Fibroblast of the aortic adventitia (primary cell): Measurements from ENCODE around the gene POLR1G. TPM values are rescaled to one million over a fixed set of nuclear protein-coding genes. Genes with fewer than 3 reads are reported as not detected.

ENCODE experiments used
- DNase-seq: peaks from one replicate; pipeline ENCODE4 v3.0.0-alpha.2; 2010; ENCODE audit warnings: low read depth
- H3K4me3 ChIP-seq: 2 replicates; pipeline ENCODE4 v1.5.1; 2011; ENCODE audit warnings: low read depth, mild to moderate bottlenecking, control low read depth, low read length, moderate library complexity
- total RNA-seq: library from RNA; depleted of rRNA; stranded (reverse); fragments of >200 nt; gene quantifications from 2 replicates; pipeline ENCODE4 v1.2.3, GENCODE V29; 2012; ENCODE audit warnings: low replicate concordance
- TF ChIP-seq, protein P1 (sequence below): IDR thresholded peaks from 2 replicates; pipeline ENCODE4 v1.5.1; 2011; ENCODE audit warnings: mild to moderate bottlenecking, low read length, control low read depth, inconsistent platforms; ENCODE audit not compliant: insufficient read depth

Gene POLR1G
- total RNA-seq, 1 donor = 5.7 TPM

DNA sequence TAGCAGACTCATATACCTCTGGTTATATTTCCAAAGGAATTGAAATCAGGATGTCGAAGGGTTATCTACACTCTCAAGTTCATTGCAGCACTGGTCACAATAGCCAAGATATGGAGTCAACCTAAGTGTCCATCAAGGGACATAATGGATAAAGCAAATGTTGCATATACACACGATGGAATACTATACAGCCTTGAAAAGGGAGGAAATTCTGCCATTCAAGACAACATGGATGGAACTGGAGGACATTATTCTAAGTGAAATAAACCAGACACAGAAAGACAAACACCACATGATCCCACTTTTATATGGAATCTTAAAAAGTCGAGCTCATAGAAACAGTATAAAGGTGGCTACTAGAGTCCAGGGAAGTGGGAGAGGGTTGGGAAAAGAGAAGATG is 30.9 kb downstream of the POLR1G start:
- no peak for DNase-seq
- TF ChIP-seq, protein P1, sequence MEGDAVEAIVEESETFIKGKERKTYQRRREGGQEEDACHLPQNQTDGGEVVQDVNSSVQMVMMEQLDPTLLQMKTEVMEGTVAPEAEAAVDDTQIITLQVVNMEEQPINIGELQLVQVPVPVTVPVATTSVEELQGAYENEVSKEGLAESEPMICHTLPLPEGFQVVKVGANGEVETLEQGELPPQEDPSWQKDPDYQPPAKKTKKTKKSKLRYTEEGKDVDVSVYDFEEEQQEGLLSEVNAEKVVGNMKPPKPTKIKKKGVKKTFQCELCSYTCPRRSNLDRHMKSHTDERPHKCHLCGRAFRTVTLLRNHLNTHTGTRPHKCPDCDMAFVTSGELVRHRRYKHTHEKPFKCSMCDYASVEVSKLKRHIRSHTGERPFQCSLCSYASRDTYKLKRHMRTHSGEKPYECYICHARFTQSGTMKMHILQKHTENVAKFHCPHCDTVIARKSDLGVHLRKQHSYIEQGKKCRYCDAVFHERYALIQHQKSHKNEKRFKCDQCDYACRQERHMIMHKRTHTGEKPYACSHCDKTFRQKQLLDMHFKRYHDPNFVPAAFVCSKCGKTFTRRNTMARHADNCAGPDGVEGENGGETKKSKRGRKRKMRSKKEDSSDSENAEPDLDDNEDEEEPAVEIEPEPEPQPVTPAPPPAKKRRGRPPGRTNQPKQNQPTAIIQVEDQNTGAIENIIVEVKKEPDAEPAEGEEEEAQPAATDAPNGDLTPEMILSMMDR = no peak
- no peak overlapping the region for H3K4me3 ChIP-seq

DNA sequence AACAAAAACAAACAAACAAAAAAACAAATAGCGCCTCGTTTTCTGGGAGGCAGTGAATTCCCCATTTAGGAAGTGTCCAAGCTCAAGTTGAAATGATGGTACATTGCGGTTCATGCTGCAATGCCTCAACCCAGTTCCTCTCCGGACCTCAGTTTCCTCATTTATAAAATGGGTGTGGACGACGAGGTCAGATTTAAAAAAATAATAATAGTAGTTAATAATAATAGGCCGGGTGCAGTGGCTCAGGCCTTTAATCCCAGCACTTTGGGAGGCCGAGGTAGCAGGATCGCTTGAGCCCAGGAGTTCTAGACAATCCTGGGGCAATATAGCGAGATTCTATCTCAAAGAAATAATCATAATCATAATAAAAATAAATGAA is 32.7 kb downstream of the POLR1G start:
- peak overlapping the region; percentile 64 for H3K4me3 ChIP-seq
- DNase-seq = no peak
- TF ChIP-seq, protein P1 = no peak

DNA sequence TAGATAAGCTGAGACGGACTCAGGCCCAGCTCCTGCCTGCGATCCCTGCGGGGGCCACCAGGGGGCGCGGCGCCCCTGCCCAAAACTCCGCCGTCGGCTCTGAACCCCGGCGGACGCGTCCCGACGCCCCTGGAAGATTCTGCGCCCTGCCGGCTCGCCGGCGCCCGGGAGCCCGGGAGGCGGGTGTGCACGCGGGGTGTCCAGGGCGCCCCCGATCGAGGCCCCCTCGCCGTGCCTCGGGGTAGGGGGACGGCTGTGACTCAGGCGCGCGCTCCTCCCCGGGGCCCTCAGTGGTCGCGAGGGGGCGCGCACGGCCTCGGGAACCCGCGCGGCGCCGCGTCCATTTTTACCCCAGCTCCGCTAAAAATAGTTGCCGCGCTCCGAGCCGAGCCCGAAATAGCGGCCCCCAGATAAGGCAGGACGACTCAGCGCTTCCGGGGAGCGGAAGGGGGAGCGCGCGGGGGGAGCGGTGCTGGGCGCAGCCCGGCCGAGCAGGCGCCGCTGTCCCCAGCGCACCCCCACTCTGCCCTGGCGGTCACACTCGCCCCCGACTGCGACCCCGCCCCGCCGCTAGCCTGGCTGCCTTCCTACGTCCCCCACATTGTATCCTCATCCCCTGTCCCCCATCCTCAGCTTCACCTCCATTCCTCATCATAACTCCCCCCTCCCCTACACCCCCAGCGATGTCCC is 33.3 kb downstream of the POLR1G start:
- TF ChIP-seq, protein P1 = peak; percentile 95
- H3K4me3 ChIP-seq = peak overlapping the region; percentile 64
- peak; percentile 76 for DNase-seq

DNA sequence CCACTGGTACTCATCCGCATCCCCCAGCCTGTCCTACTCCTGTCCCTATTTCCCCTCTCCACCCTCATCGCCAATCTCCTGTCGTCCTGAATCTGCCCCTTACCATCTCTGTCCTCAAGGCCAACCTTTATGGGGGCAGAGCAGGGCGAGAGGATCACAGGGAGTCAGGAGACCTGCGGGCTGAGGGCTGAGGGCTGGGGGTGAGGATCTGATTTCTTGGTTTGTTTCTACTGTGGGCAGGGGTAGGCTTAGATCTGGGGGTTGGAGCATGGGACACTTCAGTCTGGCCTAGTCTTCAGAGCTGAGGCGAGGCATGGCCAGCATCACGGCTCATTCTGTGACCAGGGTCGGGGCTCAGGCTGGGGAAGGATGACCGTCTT is 33.8 kb downstream of the POLR1G start:
- TF ChIP-seq, protein P1 = no peak
- no peak for DNase-seq
- peak overlapping the region; percentile 64 for H3K4me3 ChIP-seq

DNA sequence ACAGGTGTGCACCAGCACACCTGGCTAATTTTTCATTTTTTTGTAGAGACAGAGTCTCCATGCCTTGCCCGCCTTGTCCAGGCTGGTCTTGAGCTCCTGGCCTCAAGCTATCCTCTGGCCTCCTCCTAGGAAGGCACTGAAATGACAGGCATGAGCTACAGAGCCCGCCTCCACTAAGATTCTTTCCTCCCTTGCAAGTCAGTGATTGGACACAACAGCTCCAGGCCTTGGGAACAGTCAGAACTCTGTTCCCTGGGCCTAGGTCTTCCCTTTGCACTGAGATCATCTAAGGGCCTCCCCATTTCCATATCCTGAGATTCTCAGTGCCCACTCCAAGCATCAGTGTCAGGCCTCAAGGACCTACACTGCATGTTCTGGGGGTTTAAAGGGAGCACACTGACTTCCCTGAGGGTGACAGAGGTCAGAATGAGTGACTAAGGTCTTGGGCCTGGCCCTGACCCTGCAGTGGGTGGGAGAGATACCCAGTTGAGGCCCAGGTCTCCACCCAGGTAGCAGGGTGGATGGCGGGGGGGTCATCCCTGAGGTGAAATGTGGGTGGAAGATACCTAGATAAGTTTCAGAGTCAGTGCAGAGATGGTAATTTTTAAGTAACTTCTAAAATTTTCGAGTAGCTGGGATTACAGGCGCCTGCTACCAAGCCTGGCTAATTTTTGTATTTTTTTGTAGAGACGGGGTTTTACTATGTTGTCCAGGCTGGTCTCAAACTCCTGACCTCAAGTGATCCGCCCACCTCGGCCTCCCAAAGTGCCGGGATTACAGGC is 34.6 kb downstream of the POLR1G start:
- TF ChIP-seq, protein P1 = no peak
- no peak overlapping the region for H3K4me3 ChIP-seq
- no peak for DNase-seq

DNA sequence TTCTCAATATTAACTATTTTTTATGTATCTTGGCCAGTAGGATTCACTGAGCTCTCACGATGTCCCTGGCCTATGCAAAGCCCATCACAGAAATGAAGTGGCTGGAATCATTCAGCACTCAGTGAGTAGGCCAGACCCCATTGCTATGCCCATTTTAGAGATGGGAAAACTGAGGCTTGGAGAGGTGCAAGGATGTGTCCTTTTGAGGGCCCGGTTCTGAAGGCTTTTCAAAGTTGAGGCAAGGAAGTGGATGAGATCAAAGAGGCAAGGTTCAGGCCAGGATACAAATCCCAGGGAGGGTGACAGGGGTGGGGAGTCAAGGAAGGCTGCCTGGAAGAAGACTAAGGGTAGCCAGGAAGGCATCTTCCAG is 35.9 kb downstream of the POLR1G start:
- TF ChIP-seq, protein P1 = no peak
- DNase-seq = no peak
- no peak overlapping the region for H3K4me3 ChIP-seq
